IPS-20b (cell line): ENCODE measurements around the gene MIA2.
A peak's percentile ranks its signal among the peaks of the same experiment; 100 is the strongest.
"Not testable (repeated sequence)": the region's sequence is repeated elsewhere in the genome, so short reads cannot be mapped to it uniquely, and the experiment has no call there.

Source experiments
- H3K27ac ChIP-seq: one replicate; pipeline ENCODE4 v1.5.1; 2013; ENCODE audit warnings: low read length
- H3K27me3 ChIP-seq: 2 replicates; pipeline ENCODE4 v1.6.1; 2013; ENCODE audit warnings: mild to moderate bottlenecking, low read length, inconsistent platforms; ENCODE audit not compliant: insufficient read depth
- H3K36me3 ChIP-seq: 2 replicates; pipeline ENCODE4 v1.6.1; 2013; ENCODE audit warnings: low read depth, mild to moderate bottlenecking, inconsistent platforms, low read length, moderate library complexity; ENCODE audit not compliant: insufficient read depth
- H3K4me1 ChIP-seq: 2 replicates; pipeline ENCODE4 v1.6.1; 2013; ENCODE audit warnings: mild to moderate bottlenecking, control low read depth, inconsistent platforms, low read length, moderate library complexity; ENCODE audit not compliant: insufficient read depth
- H3K4me3 ChIP-seq: 2 replicates; pipeline ENCODE4 v1.5.1; 2013; ENCODE audit warnings: mild to moderate bottlenecking, low read length, inconsistent platforms
- H3K9ac ChIP-seq: 2 replicates; pipeline ENCODE4 v1.6.1; 2013; ENCODE audit warnings: low read depth, mild to moderate bottlenecking, inconsistent platforms, low read length, moderate library complexity
- H3K9me3 ChIP-seq: 2 replicates; pipeline ENCODE4 v1.6.1; 2013; ENCODE audit warnings: mild to moderate bottlenecking, low read depth, low read length, inconsistent platforms; ENCODE audit not compliant: insufficient read depth

The MIA2 gene

GRCh38 chr14:39360316-39360715 is 126.6 kb downstream of the MIA2 start:
- Histone ChIP-seq H3K4me1 (no peaks in the 10 kb centered on the region), H3K27me3 (no peaks in the 10 kb centered on the region), H3K4me3 (no peak overlapping the region), H3K9me3 (peaks cover 11% of the 10 kb centered on the region; the same call in 1 of the 2 replicates), H3K27ac (no peak overlapping the region), H3K36me3 (no peaks in the 10 kb centered on the region), H3K9ac (no peak overlapping the region)

GRCh38 chr14:39361556-39361955 is 127.8 kb downstream of the MIA2 start:
- H3K9ac ChIP-seq, H3K27ac ChIP-seq, H3K4me3 ChIP-seq, H3K27me3 ChIP-seq, H3K4me1 ChIP-seq, H3K36me3 ChIP-seq: not testable (repeated sequence)
- H3K9me3 ChIP-seq = peaks cover 11% of the 10 kb centered on the region; the same call in 1 of the 2 replicates

GRCh38 chr14:39364509-39364908 is 130.8 kb downstream of the MIA2 start:
- Histone ChIP-seq H3K27me3 (no peaks in the 10 kb centered on the region), H3K9me3 (peaks cover 5% of the 10 kb centered on the region; the same call in 1 of the 2 replicates), H3K9ac (no peak overlapping the region), H3K4me1 (peaks cover 18% of the 10 kb centered on the region; the same call in 1 of the 2 replicates), H3K4me3 (no peak overlapping the region), H3K27ac (no peak overlapping the region), H3K36me3 (no peaks in the 10 kb centered on the region)

- Histone ChIP-seq H3K4me3 (no peak overlapping the region), H3K36me3 (no peaks in the 10 kb centered on the region), H3K27ac (no peak overlapping the region), H3K4me1 (peaks cover 18% of the 10 kb centered on the region; the same call in 1 of the 2 replicates), H3K9ac (no peak overlapping the region), H3K27me3 (no peaks in the 10 kb centered on the region), H3K9me3 (no peaks in the 10 kb centered on the region)
Observed at GRCh38 chr14:39365354-39365753, 131.6 kb downstream of the MIA2 start.

GRCh38 chr14:39366460-39367386 is 133.0 kb downstream of the MIA2 start:
- H3K4me3 ChIP-seq = 0 out of 2 replicates have a peak overlapping the region, but pooled peaks have one; percentile 31
- H3K27me3 ChIP-seq = no peaks in the 10 kb centered on the region
- H3K9me3 ChIP-seq = no peaks in the 10 kb centered on the region
- H3K36me3 ChIP-seq = no peaks in the 10 kb centered on the region
- H3K27ac ChIP-seq = no peak overlapping the region
- H3K9ac ChIP-seq = no peak overlapping the region; the same call in 1 of the 2 replicates
- H3K4me1 ChIP-seq = peaks cover 18% of the 10 kb centered on the region; the same call in 1 of the 2 replicates

GRCh38 chr14:39367387-39367751 is 133.7 kb downstream of the MIA2 start:
- H3K27me3 ChIP-seq = no peaks in the 10 kb centered on the region
- H3K4me3 ChIP-seq = 0 out of 2 replicates have a peak overlapping the region, but pooled peaks have one; percentile 31
- no peaks in the 10 kb centered on the region for H3K36me3 ChIP-seq
- H3K27ac ChIP-seq = no peak overlapping the region
- H3K9ac ChIP-seq = no peak overlapping the region; the same call in 1 of the 2 replicates
- H3K4me1 ChIP-seq = peaks cover 18% of the 10 kb centered on the region; the same call in 1 of the 2 replicates
- H3K9me3 ChIP-seq = no peaks in the 10 kb centered on the region

- H3K9ac ChIP-seq = no peak overlapping the region
- no peak overlapping the region for H3K4me3 ChIP-seq
- no peaks in the 10 kb centered on the region for H3K36me3 ChIP-seq
- no peaks in the 10 kb centered on the region for H3K27me3 ChIP-seq
- H3K9me3 ChIP-seq = no peaks in the 10 kb centered on the region
- H3K4me1 ChIP-seq = peaks cover 18% of the 10 kb centered on the region; the same call in 1 of the 2 replicates
- no peak overlapping the region for H3K27ac ChIP-seq
Observed at GRCh38 chr14:39368261-39368959, 134.7 kb downstream of the MIA2 start.

GRCh38 chr14:39369029-39369428 is 135.3 kb downstream of the MIA2 start:
- Histone ChIP-seq H3K9me3 (no peaks in the 10 kb centered on the region), H3K4me3 (no peak overlapping the region), H3K36me3 (no peaks in the 10 kb centered on the region), H3K4me1 (peaks cover 18% of the 10 kb centered on the region; the same call in 1 of the 2 replicates), H3K9ac (no peak overlapping the region), H3K27ac (no peak overlapping the region), H3K27me3 (no peaks in the 10 kb centered on the region)

- Histone ChIP-seq H3K9me3 (no peaks in the 10 kb centered on the region), H3K4me1 (peaks cover 18% of the 10 kb centered on the region; the same call in 1 of the 2 replicates), H3K27me3 (no peaks in the 10 kb centered on the region), H3K4me3 (no peak overlapping the region), H3K36me3 (no peaks in the 10 kb centered on the region), H3K27ac (no peak overlapping the region), H3K9ac (no peak overlapping the region)
Observed at GRCh38 chr14:39370415-39370814, 136.7 kb downstream of the MIA2 start.

- Histone ChIP-seq H3K4me3 (no peak overlapping the region), H3K27me3 (no peaks in the 10 kb centered on the region), H3K36me3 (no peaks in the 10 kb centered on the region), H3K9ac (no peak overlapping the region), H3K4me1 (peaks cover 11% of the 10 kb centered on the region; the same call in 1 of the 2 replicates), H3K27ac (no peak overlapping the region), H3K9me3 (no peaks in the 10 kb centered on the region)
Observed at GRCh38 chr14:39372656-39373055, 138.9 kb downstream of the MIA2 start.

- no peak overlapping the region for H3K4me3 ChIP-seq
- no peak overlapping the region for H3K9ac ChIP-seq
- no peaks in the 10 kb centered on the region for H3K27me3 ChIP-seq
- no peaks in the 10 kb centered on the region for H3K36me3 ChIP-seq
- no peaks in the 10 kb centered on the region for H3K9me3 ChIP-seq
- H3K27ac ChIP-seq = no peak overlapping the region
- no peaks in the 10 kb centered on the region; the same call in 1 of the 2 replicates for H3K4me1 ChIP-seq
Observed at GRCh38 chr14:39374851-39375250, 141.1 kb downstream of the MIA2 start.
